Lung (tissue), 12 donors: ENCODE data around the gene GALNS. TPM values are rescaled to one million over a fixed set of nuclear protein-coding genes. Genes with fewer than 3 reads are reported as not detected.

Experiments
- ATAC-seq: fragments of 200-7000 bp; cut with Tn5 transposase; one replicate; pipeline ENCODE4 v1.9.1; 2020; ENCODE audit warnings: moderate number of reproducible peaks; ENCODE audit not compliant: insufficient read depth, low FRiP score
- DNase-seq, 3 donors: peaks; one replicate each; pipeline ENCODE4 v3.0.0-alpha.2; 2013 to 2017
- H3K27ac ChIP-seq, 2 donors: one replicate each; pipeline ENCODE4 v1.5.1; 2013; ENCODE audit warnings: mild to moderate bottlenecking in 2 of 2, moderate library complexity in 2 of 2, control low read depth in 1 of 2, inconsistent platforms in 1 of 2, low read depth in 1 of 2, low read length in 1 of 2
- H3K27me3 ChIP-seq, 3 donors: one replicate each; pipeline ENCODE4 v1.5.1; 2013; ENCODE audit warnings: low read length in 2 of 3; ENCODE audit not compliant: control insufficient read depth in 3 of 3, insufficient read depth in 3 of 3
- H3K36me3 ChIP-seq, 4 donors: one replicate each; pipeline ENCODE4 v1.5.1; 2013; ENCODE audit warnings: low read length in 4 of 4, mild to moderate bottlenecking in 1 of 4, moderate library complexity in 1 of 4; ENCODE audit not compliant: control insufficient read depth in 4 of 4, insufficient read depth in 4 of 4
- H3K4me1 ChIP-seq, 5 donors: one replicate each; pipeline ENCODE4 v1.5.1; 2013; ENCODE audit warnings: low read length in 5 of 5, mild to moderate bottlenecking in 2 of 5, moderate library complexity in 1 of 5; ENCODE audit not compliant: control insufficient read depth in 5 of 5, insufficient read depth in 5 of 5
- H3K4me3 ChIP-seq: one replicate; pipeline ENCODE4 v1.5.1; 2013; ENCODE audit warnings: mild to moderate bottlenecking, control low read depth, moderate library complexity
- H3K9ac ChIP-seq, 2 donors: one replicate each; pipeline ENCODE4 v1.5.1; 2013; ENCODE audit warnings: low read length in 2 of 2, control low read depth in 1 of 2; ENCODE audit not compliant: insufficient read depth in 1 of 2
- H3K9me3 ChIP-seq, 4 donors: one replicate each; pipeline ENCODE4 v1.5.1; 2013; ENCODE audit warnings: low read length in 3 of 4, mild to moderate bottlenecking in 1 of 4, moderate library complexity in 1 of 4; ENCODE audit not compliant: control insufficient read depth in 4 of 4, insufficient read depth in 3 of 4
- WGBS, 2 donors: extraction: QIAGEN DNeasy Blood & Tissue Kit; methylation state at CpG; one replicate each; pipeline ENCODE4 v1.1.7; 2013; 5-methylcytosine and 5-hydroxymethylcytosine counted together
- polyA plus RNA-seq, 2 donors: library from polyadenylated mRNA; stranded (reverse); fragments of 200-250 nt; gene quantifications; one replicate each; pipeline ENCODE4 v1.2.1, GENCODE V29; 2013
- total RNA-seq, 2 donors: library from RNA; depleted of rRNA in 1 of 2; stranded (reverse); fragments of >200 nt in 1 of 2; gene quantifications; one replicate each; pipeline ENCODE4 v1.2.1, GENCODE V29; 2014 to 2021
- TF ChIP-seq, protein P1 (sequence below): IDR thresholded peaks from 2 replicates; pipeline ENCODE4 v1.5.1; 2012; ENCODE audit warnings: mild to moderate bottlenecking; ENCODE audit errors: control extremely low read depth, extremely low read depth
- donor health status: control.
- donor health status: control.
- donor health status: Bipolar disorder and iron deficiency.
- donor health status: healthy.
- donor health status: DM: yes; HTN: yes; CAD: no.

Gene GALNS
- total and polyA plus RNA-seq, 4 donors, result 21.4 to 61.9 (median 30.3) TPM

DNA sequence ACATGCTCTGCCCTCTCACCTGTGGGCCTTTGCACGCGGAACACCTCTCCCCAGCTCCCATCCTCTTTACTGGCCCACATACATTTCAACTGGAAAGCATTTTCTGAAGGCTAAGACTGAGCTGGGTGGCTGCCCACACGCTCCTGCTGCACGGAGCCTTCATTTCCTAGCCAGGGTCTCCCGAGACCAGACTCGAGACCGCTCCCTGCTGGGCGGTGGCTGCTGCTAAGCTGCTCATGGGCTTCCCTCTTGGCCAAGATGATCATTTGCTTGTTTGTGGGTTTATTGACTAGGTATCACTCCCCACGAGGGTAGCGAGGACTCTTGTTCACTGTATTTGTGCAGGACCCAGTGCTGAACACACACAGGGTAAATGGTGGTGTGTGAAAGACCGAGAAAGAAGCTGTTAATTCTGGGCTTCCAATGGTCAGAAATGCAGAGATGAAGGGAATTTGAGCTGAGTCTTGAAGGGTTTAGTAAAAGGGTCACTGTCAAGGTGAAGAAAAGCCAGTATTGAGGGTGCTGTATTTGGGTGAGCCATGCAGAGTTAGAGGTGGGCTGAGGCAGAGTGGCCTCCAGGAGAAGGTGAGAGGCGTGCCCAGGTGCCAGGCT is 1.1 kb upstream of the GALNS start:
- no peaks in the 10 kb centered on the region for H3K27me3 ChIP-seq
- H3K36me3 ChIP-seq, result peaks cover 0 to 30% (median 21%) of the 10 kb centered on the region in 4 donors
- H3K27ac ChIP-seq, result peak overlapping the region in 1 of 2 donors; percentile 84
- no peak overlapping the region for H3K9ac ChIP-seq
- H3K9me3 ChIP-seq, result no peaks in the 10 kb centered on the region
- WGBS, 2 donors, result 15 to 16% methylated on average over 12 of the region's 12 CpGs
- peaks cover 0 to 16% (median 7%) of the 10 kb centered on the region in 5 donors for H3K4me1 ChIP-seq
- DNase-seq (peak; percentile 79 to 85 (median 80)), ATAC-seq (peak; percentile 32)
- TF ChIP-seq, protein P1, sequence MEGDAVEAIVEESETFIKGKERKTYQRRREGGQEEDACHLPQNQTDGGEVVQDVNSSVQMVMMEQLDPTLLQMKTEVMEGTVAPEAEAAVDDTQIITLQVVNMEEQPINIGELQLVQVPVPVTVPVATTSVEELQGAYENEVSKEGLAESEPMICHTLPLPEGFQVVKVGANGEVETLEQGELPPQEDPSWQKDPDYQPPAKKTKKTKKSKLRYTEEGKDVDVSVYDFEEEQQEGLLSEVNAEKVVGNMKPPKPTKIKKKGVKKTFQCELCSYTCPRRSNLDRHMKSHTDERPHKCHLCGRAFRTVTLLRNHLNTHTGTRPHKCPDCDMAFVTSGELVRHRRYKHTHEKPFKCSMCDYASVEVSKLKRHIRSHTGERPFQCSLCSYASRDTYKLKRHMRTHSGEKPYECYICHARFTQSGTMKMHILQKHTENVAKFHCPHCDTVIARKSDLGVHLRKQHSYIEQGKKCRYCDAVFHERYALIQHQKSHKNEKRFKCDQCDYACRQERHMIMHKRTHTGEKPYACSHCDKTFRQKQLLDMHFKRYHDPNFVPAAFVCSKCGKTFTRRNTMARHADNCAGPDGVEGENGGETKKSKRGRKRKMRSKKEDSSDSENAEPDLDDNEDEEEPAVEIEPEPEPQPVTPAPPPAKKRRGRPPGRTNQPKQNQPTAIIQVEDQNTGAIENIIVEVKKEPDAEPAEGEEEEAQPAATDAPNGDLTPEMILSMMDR, result peak; percentile 52
- H3K4me3 ChIP-seq, result peak overlapping the region; percentile 95

DNA sequence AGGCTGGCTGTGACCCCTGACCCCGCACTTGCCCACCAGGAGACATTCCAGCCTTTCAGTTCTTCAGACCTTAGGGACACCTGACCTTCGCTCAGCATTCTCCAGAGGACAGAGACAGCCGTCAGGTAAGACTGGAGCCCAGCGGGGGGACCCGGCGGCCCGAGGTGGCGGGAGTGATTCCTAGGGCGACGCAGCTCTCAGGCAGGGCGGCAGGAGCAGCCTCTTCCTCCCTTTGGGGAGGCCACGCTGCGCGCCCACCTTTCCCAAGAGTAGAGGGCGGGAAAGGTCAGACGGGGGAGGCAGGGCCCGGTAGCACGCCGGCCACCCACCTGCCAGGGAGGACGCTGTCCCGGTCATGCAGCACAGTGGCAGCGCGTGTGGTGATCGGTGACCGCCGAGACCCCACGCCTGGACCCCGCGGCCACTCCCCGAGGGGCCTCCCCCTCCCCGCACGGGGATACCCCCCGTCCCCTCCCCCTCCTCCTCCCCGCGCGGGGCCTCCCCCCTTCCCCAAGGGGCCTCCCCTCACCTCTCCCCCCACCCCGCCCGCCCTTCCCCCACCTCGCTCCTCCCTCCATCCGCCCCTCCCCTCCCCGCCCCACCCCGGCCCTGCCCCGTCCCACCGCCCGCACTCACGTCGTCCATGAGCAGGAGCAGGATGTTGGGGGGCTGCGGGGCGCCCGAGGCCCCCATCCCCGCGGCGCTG is 472 bp downstream of the GALNS start:
- Histone ChIP-seq H3K9me3 (no peaks in the 10 kb centered on the region), H3K4me3 (peak overlapping the region; percentile 52), H3K4me1 (peaks cover 0 to 16% (median 7%) of the 10 kb centered on the region in 5 donors), H3K36me3 (peaks cover 0 to 22% (median 19%) of the 10 kb centered on the region in 4 donors), H3K27ac (peak overlapping the region; percentile 58 to 79), H3K27me3 (no peaks in the 10 kb centered on the region), H3K9ac (no peak overlapping the region)
- ATAC-seq (peak; percentile 24), DNase-seq (no peak)
- 13 to 20% methylated on average over 36 to 45 of the region's 53 CpGs for WGBS, 2 donors
- TF ChIP-seq, protein P1, result no peak

DNA sequence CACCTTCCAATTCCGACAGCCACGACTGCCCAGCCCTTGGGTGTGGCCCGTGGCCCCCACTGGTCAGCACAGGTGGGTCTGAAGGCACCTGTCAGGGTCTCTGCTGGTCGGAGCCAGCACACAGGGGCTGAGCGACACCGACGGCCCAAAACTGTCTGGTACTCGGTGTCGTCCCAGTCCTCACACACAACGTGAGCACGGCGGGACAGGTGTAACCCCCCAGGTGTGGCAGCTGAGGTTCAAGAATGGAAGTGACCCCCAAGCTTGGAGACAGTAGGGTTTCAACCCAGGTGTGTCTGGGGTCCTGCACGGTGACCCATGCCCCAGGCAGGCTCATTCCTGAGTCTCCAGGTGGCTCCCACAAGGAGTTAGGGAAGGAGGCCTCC is 1.0 kb downstream of the GALNS start:
- Histone ChIP-seq H3K9me3 (no peaks in the 10 kb centered on the region), H3K4me1 (peaks cover 0 to 16% (median 7%) of the 10 kb centered on the region in 5 donors), H3K4me3 (no peak overlapping the region), H3K27me3 (no peaks in the 10 kb centered on the region), H3K36me3 (peaks cover 0 to 20% (median 18%) of the 10 kb centered on the region in 4 donors), H3K27ac (no peak overlapping the region), H3K9ac (no peak overlapping the region)
- TF ChIP-seq, protein P1, result no peak
- DNase-seq (no peak), ATAC-seq (no peak)
- 82 to 92% methylated on average over 13 of the region's 13 CpGs for WGBS, 2 donors
